HepG2 (cell line): Measurements from ENCODE around the gene TPRN. TPM values are rescaled to one million over a fixed set of nuclear protein-coding genes. Genes with fewer than 3 reads are reported as not detected.

ENCODE experiments used
- AKAP8 ChIP-seq: sonication (generic); formaldehyde crosslinking; IDR thresholded peaks from 2 replicates; pipeline ENCODE4 v1.5.1; 2020; ENCODE audit warnings: mild to moderate bottlenecking, missing genetic modification reagents
- FUBP1 ChIP-seq: sonication (generic); formaldehyde crosslinking; IDR thresholded peaks from 2 replicates; pipeline ENCODE4 v1.5.1; 2020; ENCODE audit warnings: missing genetic modification reagents, mild to moderate bottlenecking, borderline replicate concordance
- HOXA7 ChIP-seq: sonication (generic); formaldehyde crosslinking; IDR thresholded peaks from 2 replicates; pipeline ENCODE4 v1.8.1; 2022; ENCODE audit warnings: mild to moderate bottlenecking, missing genetic modification reagents, moderate library complexity
- KLF9 ChIP-seq: IDR thresholded peaks from 2 replicates; pipeline ENCODE4 v1.6.1; 2016; ENCODE audit warnings: low read depth
- PHB2 ChIP-seq: fragments of 450-650 bp; IDR thresholded peaks from 2 replicates; pipeline ENCODE4 v1.6.1; 2018; ENCODE audit not compliant: partially characterized antibody
- REPIN1 ChIP-seq: sonication (generic); formaldehyde crosslinking; IDR thresholded peaks from 2 replicates; pipeline ENCODE4 v1.8.0; 2022; ENCODE audit warnings: missing genetic modification reagents, low read depth, mild to moderate bottlenecking, borderline replicate concordance
- RFX1 ChIP-seq: fragments of 450-650 bp; IDR thresholded peaks from 2 replicates; pipeline ENCODE4 v1.6.1; 2017
- SIX4 ChIP-seq: sonication (generic); formaldehyde crosslinking; IDR thresholded peaks from 2 replicates; pipeline ENCODE4 v1.4.0; 2020; ENCODE audit warnings: missing genetic modification reagents
- SMAD9 ChIP-seq: sonication (generic); formaldehyde crosslinking; IDR thresholded peaks from 2 replicates; pipeline ENCODE4 v1.5.1; 2020; ENCODE audit warnings: mild to moderate bottlenecking, missing genetic modification reagents
- SMARCE1 ChIP-seq: fragments of 450-650 bp; IDR thresholded peaks from 2 replicates; pipeline ENCODE4 v1.6.1; 2017; ENCODE audit warnings: borderline replicate concordance
- SNRNP70 ChIP-seq: fragments of 200-400 bp; formaldehyde crosslinking; IDR thresholded peaks from 2 replicates; pipeline ENCODE4 v1.6.1; 2017; ENCODE audit warnings: mild to moderate bottlenecking, low read depth, low read length, moderate library complexity
- STAT5B ChIP-seq: sonication (generic); formaldehyde crosslinking; IDR thresholded peaks from 2 replicates; pipeline ENCODE4 v1.4.0; 2020; ENCODE audit warnings: missing genetic modification reagents
- ZNF441 ChIP-seq: sonication (generic); formaldehyde crosslinking; IDR thresholded peaks from 2 replicates; pipeline ENCODE4 v1.7.0; 2021; ENCODE audit warnings: missing genetic modification reagents, borderline replicate concordance
- ZNF484 ChIP-seq: sonication (generic); formaldehyde crosslinking; IDR thresholded peaks from 2 replicates; pipeline ENCODE4 v1.5.1; 2020; ENCODE audit warnings: mild to moderate bottlenecking, low read depth, missing genetic modification reagents, borderline replicate concordance
- ZNF513 ChIP-seq: sonication (generic); formaldehyde crosslinking; conservative IDR thresholded peaks from 2 replicates; pipeline ENCODE4 v1.5.0; 2020; ENCODE audit warnings: missing genetic modification reagents
- ZNF547 ChIP-seq: sonication (generic); formaldehyde crosslinking; IDR thresholded peaks from 2 replicates; pipeline ENCODE4 v1.5.1; 2020; ENCODE audit warnings: mild to moderate bottlenecking, missing genetic modification reagents
- ZNF879 ChIP-seq: sonication (generic); formaldehyde crosslinking; IDR thresholded peaks from 2 replicates; pipeline ENCODE4 v1.8.1; 2023; ENCODE audit warnings: missing genetic modification reagents
- ZUFSP ChIP-seq: sonication (generic); formaldehyde crosslinking; IDR thresholded peaks from 2 replicates; pipeline ENCODE4 v1.9.0; 2021; ENCODE audit warnings: missing genetic modification reagents, mild to moderate bottlenecking, borderline replicate concordance
- polyA plus RNA-seq, 8 experiments: library from polyadenylated mRNA; depleted of rRNA in 3 of 8; stranded (reverse) in 7 of 8; unstranded in 1 of 8; fragments of >200 nt; fragmentation: Illumina TruSeq in 4 of 8; extraction: Trizol in 4 of 8; gene quantifications; 2 replicates each; pipeline versions ENCODE4 v1.2.1 to v1.2.3, GENCODE V29; 2011 to 2016; ENCODE audit warnings: low read depth in 4 of 8, missing spikeins in 1 of 8, mixed read lengths in 1 of 8; ENCODE audit not compliant: insufficient read depth in 1 of 8
- total RNA-seq, 5 experiments: library from RNA; depleted of rRNA; stranded (reverse); fragments of >200 nt; fragmentation: Illumina TruSeq; extraction: Trizol; gene quantifications; 2 replicates each; pipeline ENCODE4 v1.2.3, GENCODE V29; 2016; ENCODE audit warnings: low read depth in 1 of 5
- TF ChIP-seq, protein P1 (sequence below): sonication (generic); formaldehyde crosslinking; IDR thresholded peaks from 2 replicates; pipeline ENCODE4 v1.8.0; 2022; ENCODE audit warnings: missing genetic modification reagents, mild to moderate bottlenecking, borderline replicate concordance
- TF ChIP-seq, protein P2 (sequence below): sonication (generic); formaldehyde crosslinking; IDR thresholded peaks from 2 replicates; pipeline ENCODE4 v1.8.0; 2022; ENCODE audit warnings: low read depth, missing genetic modification reagents
- TF ChIP-seq, protein P3 (sequence below): IDR thresholded peaks from 2 replicates; pipeline ENCODE4 v1.6.1; 2016; ENCODE audit warnings: mild to moderate bottlenecking

The TPRN gene
- total and polyA plus RNA-seq, 2 of the 13 experiments (the other 11 are each of a cell fraction or from before 2014, with no cell fraction given), result 10.1 to 19.2 TPM

DNA sequence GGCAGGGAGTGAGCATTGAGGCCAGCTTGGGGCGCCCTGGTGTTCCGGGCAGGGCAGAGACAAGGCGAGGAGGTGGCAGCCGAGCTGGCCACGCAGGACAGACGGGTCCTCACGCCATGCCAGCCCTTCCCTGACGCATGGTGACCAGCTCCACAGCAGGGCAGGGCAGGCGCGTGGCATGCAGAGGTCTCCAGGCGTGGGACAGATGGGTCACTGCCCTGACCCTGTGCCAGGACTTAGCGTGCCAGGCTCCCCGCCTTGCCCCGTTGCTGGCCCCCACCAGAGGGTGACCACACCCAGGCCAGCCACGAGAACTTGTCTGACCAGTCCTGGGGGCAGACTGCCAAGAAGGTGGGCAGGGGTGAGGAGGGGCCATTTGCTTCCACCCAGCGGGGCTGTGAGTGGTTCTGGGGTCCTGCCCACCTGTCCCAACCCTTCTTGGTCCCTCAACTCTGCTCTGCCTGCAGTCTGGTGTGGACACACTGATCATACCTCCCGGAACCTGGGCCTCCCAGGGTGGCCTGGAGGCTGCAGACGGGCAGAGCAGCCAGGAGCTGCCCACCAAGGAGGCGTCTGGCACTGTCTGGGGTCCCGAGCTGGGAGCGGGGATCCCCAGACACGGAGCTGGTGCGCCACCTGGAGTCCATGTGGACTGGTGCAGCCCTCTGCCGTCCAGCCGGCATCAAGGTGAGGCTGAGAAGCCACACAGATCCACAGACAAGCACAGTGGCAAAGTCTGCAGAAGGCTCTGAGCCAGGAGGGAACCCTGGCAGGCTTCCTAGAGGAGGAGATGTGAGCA is 26.7 kb upstream of the TPRN start, which contains the start of gene RNF224 (continued):
- no peak for TF ChIP-seq FUBP1
- no peak for TF ChIP-seq ZNF547 (CRISPR knock-in tag)
- no peak for TF ChIP-seq SMARCE1
- no peak for TF ChIP-seq SNRNP70
- no peak for TF ChIP-seq PHB2
- no peak for TF ChIP-seq ZNF513 (CRISPR knock-in tag)
- peak; percentile 98 for TF ChIP-seq AKAP8
- TF ChIP-seq, protein P1, sequence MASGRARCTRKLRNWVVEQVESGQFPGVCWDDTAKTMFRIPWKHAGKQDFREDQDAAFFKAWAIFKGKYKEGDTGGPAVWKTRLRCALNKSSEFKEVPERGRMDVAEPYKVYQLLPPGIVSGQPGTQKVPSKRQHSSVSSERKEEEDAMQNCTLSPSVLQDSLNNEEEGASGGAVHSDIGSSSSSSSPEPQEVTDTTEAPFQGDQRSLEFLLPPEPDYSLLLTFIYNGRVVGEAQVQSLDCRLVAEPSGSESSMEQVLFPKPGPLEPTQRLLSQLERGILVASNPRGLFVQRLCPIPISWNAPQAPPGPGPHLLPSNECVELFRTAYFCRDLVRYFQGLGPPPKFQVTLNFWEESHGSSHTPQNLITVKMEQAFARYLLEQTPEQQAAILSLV (CRISPR knock-in tag), result 0 out of 2 replicates have a peak, but pooled peaks have one; percentile 13
- no peak for TF ChIP-seq SIX4 (CRISPR knock-in tag)
- no peak for TF ChIP-seq ZNF879
- TF ChIP-seq, protein P2, sequence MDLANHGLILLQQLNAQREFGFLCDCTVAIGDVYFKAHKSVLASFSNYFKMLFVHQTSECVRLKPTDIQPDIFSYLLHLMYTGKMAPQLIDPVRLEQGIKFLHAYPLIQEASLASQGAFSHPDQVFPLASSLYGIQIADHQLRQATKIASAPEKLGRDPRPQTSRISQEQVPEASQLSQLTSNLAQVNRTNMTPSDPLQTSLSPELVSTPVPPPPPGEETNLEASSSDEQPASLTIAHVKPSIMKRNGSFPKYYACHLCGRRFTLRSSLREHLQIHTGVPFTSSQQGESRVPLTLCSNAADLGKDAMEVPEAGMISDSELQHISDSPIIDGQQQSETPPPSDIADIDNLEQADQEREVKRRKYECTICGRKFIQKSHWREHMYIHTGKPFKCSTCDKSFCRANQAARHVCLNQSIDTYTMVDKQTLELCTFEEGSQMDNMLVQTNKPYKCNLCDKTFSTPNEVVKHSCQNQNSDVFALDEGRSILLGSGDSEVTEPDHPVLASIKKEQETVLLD (CRISPR knock-in tag), result no peak
- no peak for TF ChIP-seq RFX1
- TF ChIP-seq HOXA7 (CRISPR knock-in tag), result no peak
- TF ChIP-seq REPIN1 (CRISPR knock-in tag), result 0 out of 2 replicates have a peak, but pooled peaks have one; percentile 27
- TF ChIP-seq, protein P3, sequence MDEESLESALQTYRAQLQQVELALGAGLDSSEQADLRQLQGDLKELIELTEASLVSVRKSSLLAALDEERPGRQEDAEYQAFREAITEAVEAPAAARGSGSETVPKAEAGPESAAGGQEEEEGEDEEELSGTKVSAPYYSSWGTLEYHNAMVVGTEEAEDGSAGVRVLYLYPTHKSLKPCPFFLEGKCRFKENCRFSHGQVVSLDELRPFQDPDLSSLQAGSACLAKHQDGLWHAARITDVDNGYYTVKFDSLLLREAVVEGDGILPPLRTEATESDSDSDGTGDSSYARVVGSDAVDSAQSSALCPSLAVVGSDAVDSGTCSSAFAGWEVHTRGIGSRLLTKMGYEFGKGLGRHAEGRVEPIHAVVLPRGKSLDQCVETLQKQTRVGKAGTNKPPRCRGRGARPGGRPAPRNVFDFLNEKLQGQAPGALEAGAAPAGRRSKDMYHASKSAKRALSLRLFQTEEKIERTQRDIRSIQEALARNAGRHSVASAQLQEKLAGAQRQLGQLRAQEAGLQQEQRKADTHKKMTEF (CRISPR knock-in tag), result no peak
- TF ChIP-seq ZNF484 (CRISPR knock-in tag), result no peak
- no peak for TF ChIP-seq SMAD9 (CRISPR knock-in tag)
- no peak for TF ChIP-seq KLF9 (CRISPR knock-in tag)
- TF ChIP-seq ZNF441, result no peak
- no peak for TF ChIP-seq STAT5B (CRISPR knock-in tag)
- no peak for TF ChIP-seq ZUFSP (CRISPR knock-in tag)
